Measurements from ENCODE around the gene ZEB1.

GRCh38 chr10:31317171-31317570 is 1.8 kb upstream of the ZEB1 start:
- TF ChIP-seq CTCF (conservative IDR thresholded peaks at IDR 0.05) (no peak), ZFX (IDR thresholded peaks at IDR 0.05) (no peak)
